ENCODE data around the gene MYZAP. TPM values are rescaled to one million over a fixed set of nuclear protein-coding genes. Genes with fewer than 3 reads are reported as not detected.

Gene MYZAP
- total and polyA plus RNA-seq, 10 of the 15 experiments (the other 5 are each of a cell fraction or from before 2014, with no cell fraction given), result not detected

DNA sequence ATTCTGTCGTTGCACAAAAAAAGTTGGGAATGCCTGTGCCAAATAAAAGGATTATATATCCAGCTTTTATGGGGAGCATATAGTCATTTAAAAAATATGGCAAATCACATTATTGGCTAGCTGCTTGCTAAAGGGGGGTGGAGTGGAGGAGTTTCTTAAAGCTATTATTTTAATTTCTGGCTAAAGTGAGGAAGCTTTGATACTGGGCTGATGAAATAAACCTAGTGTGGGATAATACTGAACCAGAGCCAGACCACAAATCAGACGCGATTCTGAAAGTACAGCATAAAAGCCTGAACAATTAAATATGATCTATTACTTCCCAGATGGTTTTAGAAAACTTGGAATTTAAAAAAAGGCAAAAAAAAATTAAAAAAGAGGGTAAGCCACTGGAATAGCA is 129.2 kb downstream of the MYZAP start:
- TF ChIP-seq CHD2 (IDR thresholded peaks at IDR 0.05; ENCODE audit: borderline replicate concordance, low read depth, low read length) (no peak), CBFB (IDR thresholded peaks at IDR 0.05; ENCODE audit: low read depth) (no peak), MTA3 (IDR thresholded peaks at IDR 0.05; ENCODE audit: borderline replicate concordance, low read length) (no peak)
- TF ChIP-seq, protein P1, sequence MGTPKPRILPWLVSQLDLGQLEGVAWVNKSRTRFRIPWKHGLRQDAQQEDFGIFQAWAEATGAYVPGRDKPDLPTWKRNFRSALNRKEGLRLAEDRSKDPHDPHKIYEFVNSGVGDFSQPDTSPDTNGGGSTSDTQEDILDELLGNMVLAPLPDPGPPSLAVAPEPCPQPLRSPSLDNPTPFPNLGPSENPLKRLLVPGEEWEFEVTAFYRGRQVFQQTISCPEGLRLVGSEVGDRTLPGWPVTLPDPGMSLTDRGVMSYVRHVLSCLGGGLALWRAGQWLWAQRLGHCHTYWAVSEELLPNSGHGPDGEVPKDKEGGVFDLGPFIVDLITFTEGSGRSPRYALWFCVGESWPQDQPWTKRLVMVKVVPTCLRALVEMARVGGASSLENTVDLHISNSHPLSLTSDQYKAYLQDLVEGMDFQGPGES (IDR thresholded peaks at IDR 0.05), result no peak
- ChIA-PET RAD21 (ENCODE audit: unreplicated experiment) (interaction anchor here (1.0 kb wide), 1 partner anchor 28 kb away, joined by 3 read pairs; no protein-coding TSS in a partner anchor), POLR2A (interaction anchor here (1.5 kb wide), 1 partner anchor 14 kb away, joined by 4 read pairs; the partner anchor contains the start of gene POLR2M), CTCF (interaction anchor here (1.9 to 4.2 kb wide), 2 partner anchors 11 to 14 kb away, joined by 6 to 25 read pairs; no protein-coding TSS in a partner anchor), SMC1A (ENCODE audit: uncharacterized antibody, unreplicated experiment) (interaction anchor here (0.7 to 1.7 kb wide), 3 partner anchors 9 to 11 kb away, joined by 3 to 5 read pairs (median 4); no protein-coding TSS in a partner anchor)
- Histone ChIP-seq H3K4me3 (no peak overlapping the region), H3K36me3 (ENCODE audit: control insufficient read depth in 2 of 2, insufficient read depth in 2 of 2, low read length in 1 of 2) (no peaks in the 10 kb centered on the region; a peak in 1 of 4 replicates), H3K79me2 (ENCODE audit: control insufficient read depth, insufficient read depth, low read length) (no peaks in the 10 kb centered on the region), H3K27me3 (replicated peaks in 1 of 2; ENCODE audit: control insufficient read depth in 2 of 2, insufficient read depth in 2 of 2, low read length in 1 of 2) (no peaks in the 10 kb centered on the region), H3K4me2 (ENCODE audit: control insufficient read depth, insufficient read depth) (no peak overlapping the region), H2AFZ (ENCODE audit: control insufficient read depth, low read depth, low read length) (no peak overlapping the region), H3K4me1 (ENCODE audit: control insufficient read depth, insufficient read depth, low read length) (no peaks in the 10 kb centered on the region), H4K20me1 (ENCODE audit: control insufficient read depth, insufficient read depth) (no peaks in the 10 kb centered on the region), H3K9ac (ENCODE audit: control insufficient read depth, insufficient read depth, low read length) (no peak overlapping the region), H3K9me3 (replicated peaks; ENCODE audit: control insufficient read depth, insufficient read depth, low read length) (no peaks in the 10 kb centered on the region), H3K27ac (ENCODE audit: control insufficient read depth, insufficient read depth) (no peak overlapping the region)
- 97% methylated on average over 3 of the region's 3 CpGs for WGBS (ENCODE audit: insufficient coverage, insufficient replicate concordance, low lambda C conversion rate, missing lambda C conversion rate)
- DNase-seq (ENCODE audit: low read depth, low spot score) (no peak), FAIRE-seq (no peak), ATAC-seq (no peak)
- in situ Hi-C loops (cut with MboI) (no loop called here), intact Hi-C loops (cut with micrococcal nuclease; ENCODE audit: unreplicated experiment) (no loop called here)
- BruUV-seq (replicated peaks), result no TSS peak

DNA sequence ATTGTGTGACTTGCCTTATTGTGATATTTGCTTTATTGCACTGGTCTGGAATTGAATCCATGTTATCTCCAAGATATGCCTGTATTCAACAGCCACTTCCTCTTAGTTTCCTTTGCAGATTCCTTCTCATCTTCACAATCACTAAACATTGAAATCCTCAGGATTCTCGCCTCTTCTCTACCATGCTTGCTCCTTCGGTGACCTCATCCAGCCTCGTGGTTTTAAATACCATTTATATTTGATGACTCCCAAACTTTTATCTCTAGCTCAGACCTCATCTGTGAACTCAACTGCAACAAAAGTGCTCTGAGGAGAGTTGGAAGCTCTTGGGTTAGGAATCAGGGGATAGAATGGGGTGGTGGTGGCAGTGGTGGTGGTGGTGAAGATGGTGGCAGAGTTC is 134.7 kb downstream of the MYZAP start:
- no peaks in the 10 kb centered on the region for H3K36me3 ChIP-seq (ENCODE audit: control insufficient read depth in 2 of 2, insufficient read depth in 2 of 2, low read length in 1 of 2)
- no peak for DNase-seq (ENCODE audit: low read depth, low spot score)
- no peak overlapping the region for H3K4me3 ChIP-seq
- no peaks in the 10 kb centered on the region for H3K9me3 ChIP-seq (replicated peaks; ENCODE audit: control insufficient read depth, insufficient read depth, low read length)
- H3K27ac ChIP-seq (ENCODE audit: control insufficient read depth, insufficient read depth), result no peak overlapping the region
- intact Hi-C loops (cut with micrococcal nuclease; ENCODE audit: unreplicated experiment), result no loop called here
- 89% methylated on average over 3 of the region's 3 CpGs for WGBS (ENCODE audit: insufficient coverage, insufficient replicate concordance, low lambda C conversion rate, missing lambda C conversion rate)
- H3K79me2 ChIP-seq (ENCODE audit: control insufficient read depth, insufficient read depth, low read length), result no peaks in the 10 kb centered on the region
- in situ Hi-C loops (cut with MboI), result no loop called here
- TF ChIP-seq, protein P2, sequence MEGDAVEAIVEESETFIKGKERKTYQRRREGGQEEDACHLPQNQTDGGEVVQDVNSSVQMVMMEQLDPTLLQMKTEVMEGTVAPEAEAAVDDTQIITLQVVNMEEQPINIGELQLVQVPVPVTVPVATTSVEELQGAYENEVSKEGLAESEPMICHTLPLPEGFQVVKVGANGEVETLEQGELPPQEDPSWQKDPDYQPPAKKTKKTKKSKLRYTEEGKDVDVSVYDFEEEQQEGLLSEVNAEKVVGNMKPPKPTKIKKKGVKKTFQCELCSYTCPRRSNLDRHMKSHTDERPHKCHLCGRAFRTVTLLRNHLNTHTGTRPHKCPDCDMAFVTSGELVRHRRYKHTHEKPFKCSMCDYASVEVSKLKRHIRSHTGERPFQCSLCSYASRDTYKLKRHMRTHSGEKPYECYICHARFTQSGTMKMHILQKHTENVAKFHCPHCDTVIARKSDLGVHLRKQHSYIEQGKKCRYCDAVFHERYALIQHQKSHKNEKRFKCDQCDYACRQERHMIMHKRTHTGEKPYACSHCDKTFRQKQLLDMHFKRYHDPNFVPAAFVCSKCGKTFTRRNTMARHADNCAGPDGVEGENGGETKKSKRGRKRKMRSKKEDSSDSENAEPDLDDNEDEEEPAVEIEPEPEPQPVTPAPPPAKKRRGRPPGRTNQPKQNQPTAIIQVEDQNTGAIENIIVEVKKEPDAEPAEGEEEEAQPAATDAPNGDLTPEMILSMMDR (IDR thresholded peaks at IDR 0.05 in 2 of 3, conservative IDR thresholded peaks at IDR 0.05 in 1 of 3; ENCODE audit: control insufficient read depth in 2 of 3, extremely low read depth in 1 of 3, insufficient read depth in 1 of 3, low read depth in 3 of 3, low read length in 3 of 3), result no peak
- TF ChIP-seq SMARCA5 (IDR thresholded peaks at IDR 0.05) (no peak), SUZ12 (IDR thresholded peaks at IDR 0.05; ENCODE audit: unreplicated experiment) (no peak), SUPT20H (IDR thresholded peaks at IDR 0.05; ENCODE audit: borderline replicate concordance, control insufficient read depth, low read depth, low read length) (no peak)
- TF ChIP-seq, protein P3, sequence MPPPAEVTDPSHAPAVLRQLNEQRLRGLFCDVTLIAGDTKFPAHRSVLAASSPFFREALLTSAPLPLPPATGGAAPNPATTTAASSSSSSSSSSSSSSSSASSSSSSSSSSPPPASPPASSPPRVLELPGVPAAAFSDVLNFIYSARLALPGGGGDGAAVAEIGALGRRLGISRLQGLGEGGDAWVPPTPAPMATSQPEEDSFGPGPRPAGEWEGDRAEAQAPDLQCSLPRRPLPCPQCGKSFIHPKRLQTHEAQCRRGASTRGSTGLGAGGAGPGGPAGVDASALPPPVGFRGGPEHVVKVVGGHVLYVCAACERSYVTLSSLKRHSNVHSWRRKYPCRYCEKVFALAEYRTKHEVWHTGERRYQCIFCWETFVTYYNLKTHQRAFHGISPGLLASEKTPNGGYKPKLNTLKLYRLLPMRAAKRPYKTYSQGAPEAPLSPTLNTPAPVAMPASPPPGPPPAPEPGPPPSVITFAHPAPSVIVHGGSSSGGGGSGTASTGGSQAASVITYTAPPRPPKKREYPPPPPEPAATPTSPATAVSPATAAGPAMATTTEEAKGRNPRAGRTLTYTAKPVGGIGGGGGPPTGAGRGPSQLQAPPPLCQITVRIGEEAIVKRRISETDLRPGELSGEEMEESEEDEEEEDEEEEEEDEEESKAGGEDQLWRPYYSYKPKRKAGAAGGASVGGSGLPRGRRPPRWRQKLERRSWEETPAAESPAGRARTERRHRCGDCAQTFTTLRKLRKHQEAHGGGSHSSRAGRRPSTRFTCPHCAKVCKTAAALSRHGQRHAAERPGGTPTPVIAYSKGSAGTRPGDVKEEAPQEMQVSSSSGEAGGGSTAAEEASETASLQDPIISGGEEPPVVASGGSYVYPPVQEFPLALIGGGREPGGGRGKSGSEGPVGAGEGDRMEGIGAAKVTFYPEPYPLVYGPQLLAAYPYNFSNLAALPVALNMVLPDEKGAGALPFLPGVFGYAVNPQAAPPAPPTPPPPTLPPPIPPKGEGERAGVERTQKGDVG (CRISPR knock-in tag; IDR thresholded peaks at IDR 0.05), result no peak
- no peaks in the 10 kb centered on the region for H3K4me1 ChIP-seq (ENCODE audit: control insufficient read depth, insufficient read depth, low read length)
- no peak for FAIRE-seq
- H2AFZ ChIP-seq (ENCODE audit: control insufficient read depth, low read depth, low read length), result no peak overlapping the region
- H3K9ac ChIP-seq (ENCODE audit: control insufficient read depth, insufficient read depth, low read length), result no peak overlapping the region
- CTCF ChIA-PET, result no interaction called here
- no peak for ATAC-seq
- H3K27me3 ChIP-seq (replicated peaks in 1 of 2; ENCODE audit: control insufficient read depth in 2 of 2, insufficient read depth in 2 of 2, low read length in 1 of 2), result no peaks in the 10 kb centered on the region
- no peak overlapping the region for H3K4me2 ChIP-seq (ENCODE audit: control insufficient read depth, insufficient read depth)
- POLR2A ChIA-PET, result no interaction called here
- no peaks in the 10 kb centered on the region for H4K20me1 ChIP-seq (ENCODE audit: control insufficient read depth, insufficient read depth)
- BruUV-seq (replicated peaks), result no TSS peak
- SMC1A ChIA-PET (ENCODE audit: uncharacterized antibody, unreplicated experiment), result no interaction called here
- RAD21 ChIA-PET (ENCODE audit: unreplicated experiment), result no interaction called here

Data from GM12878 (cell line).